SW480 (cell line): Measurements from ENCODE around the gene RALY.

Source experiments
- DNase-seq: peaks from one replicate; pipeline ENCODE4 v3.0.0-alpha.2; 2016; ENCODE audit warnings: low spot score

Gene RALY

GRCh38 chr20:34082232-34082887 lies 88.6 kb downstream of the RALY start:
- DNase-seq, result no peak

GRCh38 chr20:34083137-34083536 lies 89.4 kb downstream of the RALY start:
- peak; percentile 68 for DNase-seq

- DNase-seq, result no peak
These were observed 90.1 kb downstream of the RALY start for GRCh38 chr20:34083781-34084180.

- no peak for DNase-seq
These were observed 90.7 kb downstream of the RALY start for GRCh38 chr20:34084227-34084923.

GRCh38 chr20:34085544-34086040 lies 91.9 kb downstream of the RALY start:
- no peak for DNase-seq

GRCh38 chr20:34088305-34089174 lies 94.8 kb downstream of the RALY start:
- no peak for DNase-seq

GRCh38 chr20:34089175-34089479 lies 95.4 kb downstream of the RALY start:
- no peak for DNase-seq

- DNase-seq, result no peak
These were observed 96.1 kb downstream of the RALY start for GRCh38 chr20:34089655-34090345.

GRCh38 chr20:34090645-34091044 lies 96.9 kb downstream of the RALY start:
- no peak for DNase-seq

- DNase-seq, result no peak
These were observed 98.0 kb downstream of the RALY start for GRCh38 chr20:34091637-34092200.

- DNase-seq, result no peak
These were observed 100.2 kb downstream of the RALY start for GRCh38 chr20:34093895-34094294.

GRCh38 chr20:34095825-34096224 lies 102.1 kb downstream of the RALY start:
- DNase-seq, result no peak

GRCh38 chr20:34096699-34097444 lies 103.2 kb downstream of the RALY start:
- DNase-seq, result no peak

GRCh38 chr20:34098570-34098969 lies 104.9 kb downstream of the RALY start:
- DNase-seq, result no peak

GRCh38 chr20:34099675-34100074 lies 106.0 kb downstream of the RALY start:
- no peak for DNase-seq

GRCh38 chr20:34100576-34100975 lies 106.9 kb downstream of the RALY start:
- DNase-seq, result no peak

GRCh38 chr20:34102342-34102741 lies 108.6 kb downstream of the RALY start:
- no peak for DNase-seq

GRCh38 chr20:34104059-34104458 lies 110.3 kb downstream of the RALY start:
- no peak for DNase-seq

GRCh38 chr20:34105978-34106675 lies 112.4 kb downstream of the RALY start:
- no peak for DNase-seq

- no peak for DNase-seq
These were observed 115.0 kb downstream of the RALY start for GRCh38 chr20:34108616-34109174.
